GM18499 (cell line): ENCODE results near the gene PHC3.

Experiments used
- ATAC-seq: cut with Tn5 transposase; IDR thresholded peaks from one replicate; pipeline ENCODE4 v1.9.1; 2021; ENCODE audit warnings: moderate number of reproducible peaks; ENCODE audit not compliant: insufficient read depth, unreplicated experiment

The PHC3 gene

GRCh38 chr3:170189398-170190256 is 8.1 kb upstream of the PHC3 start:
- ATAC-seq, result no peak

GRCh38 chr3:170180079-170180907 is 1.2 kb downstream of the PHC3 start:
- peak; percentile 27 for ATAC-seq

- ATAC-seq, result no peak
These were observed 2.1 kb downstream of the PHC3 start for GRCh38 chr3:170179432-170179831.

- no peak for ATAC-seq
These were observed 2.9 kb downstream of the PHC3 start for GRCh38 chr3:170178651-170179050.

GRCh38 chr3:170171563-170171962 is 10.0 kb downstream of the PHC3 start:
- peak; percentile 79 for ATAC-seq

GRCh38 chr3:170164717-170165116 is 16.8 kb downstream of the PHC3 start:
- no peak for ATAC-seq

GRCh38 chr3:170163956-170164645 is 17.4 kb downstream of the PHC3 start:
- no peak for ATAC-seq

GRCh38 chr3:170162630-170163029 is 18.9 kb downstream of the PHC3 start:
- ATAC-seq, result no peak

- ATAC-seq, result no peak
These were observed 19.5 kb downstream of the PHC3 start for GRCh38 chr3:170162052-170162451.

- no peak for ATAC-seq
These were observed 21.6 kb downstream of the PHC3 start for GRCh38 chr3:170159933-170160332.

GRCh38 chr3:170159459-170159858 is 22.1 kb downstream of the PHC3 start:
- ATAC-seq, result no peak

- ATAC-seq, result no peak
These were observed 25.9 kb downstream of the PHC3 start for GRCh38 chr3:170155604-170156003.

GRCh38 chr3:170154569-170155143 is 26.9 kb downstream of the PHC3 start:
- peak; percentile 88 for ATAC-seq

- ATAC-seq, result no peak
These were observed 27.4 kb downstream of the PHC3 start for GRCh38 chr3:170154084-170154483.

- ATAC-seq, result no peak
These were observed 30.0 kb downstream of the PHC3 start for GRCh38 chr3:170151536-170151935.

GRCh38 chr3:170149016-170149415 is 32.5 kb downstream of the PHC3 start:
- ATAC-seq, result no peak

GRCh38 chr3:170145278-170145677 is 36.3 kb downstream of the PHC3 start:
- ATAC-seq, result no peak

- peak; percentile 90 for ATAC-seq
These were observed 37.1 kb downstream of the PHC3 start for GRCh38 chr3:170144437-170144843.

GRCh38 chr3:170142373-170142772 is 39.2 kb downstream of the PHC3 start:
- no peak for ATAC-seq

- ATAC-seq, result no peak
These were observed 43.5 kb downstream of the PHC3 start for GRCh38 chr3:170137986-170138385.
